CD4-positive, alpha-beta T cell treated with Interleukin-15 for 1 hour (primary cell): ENCODE results near the gene LACRT.
A peak's percentile ranks its signal among the peaks of the same experiment; 100 is the strongest.

Experiments
- DNase-seq: peaks from one replicate; pipeline ENCODE4 v3.0.0-alpha.2; 2020

Gene LACRT

GRCh38 chr12:54631988-54632728, 2.5 kb downstream of the LACRT start:
- DNase-seq = no peak

- no peak for DNase-seq
These were observed 3.1 kb downstream of the LACRT start for GRCh38 chr12:54631551-54631950.

- DNase-seq = no peak
These were observed 4.8 kb downstream of the LACRT start for GRCh38 chr12:54629925-54630324.

- DNase-seq = no peak
These were observed 6.4 kb downstream of the LACRT start for GRCh38 chr12:54628186-54628846.

GRCh38 chr12:54627304-54627703, 7.4 kb downstream of the LACRT start:
- no peak for DNase-seq

GRCh38 chr12:54625598-54625997, 9.1 kb downstream of the LACRT start:
- DNase-seq = no peak

- DNase-seq = no peak
These were observed 10.1 kb downstream of the LACRT start for GRCh38 chr12:54624315-54625279.

GRCh38 chr12:54622463-54623183, 12.1 kb downstream of the LACRT start:
- no peak for DNase-seq

- no peak for DNase-seq
These were observed 17.6 kb downstream of the LACRT start for GRCh38 chr12:54616933-54617680.

GRCh38 chr12:54612225-54612750, 22.4 kb downstream of the LACRT start:
- no peak for DNase-seq

- no peak for DNase-seq
These were observed 23.0 kb downstream of the LACRT start for GRCh38 chr12:54611715-54612149.

GRCh38 chr12:54608769-54609168, 25.9 kb downstream of the LACRT start:
- DNase-seq = no peak

- DNase-seq = no peak
These were observed 26.5 kb downstream of the LACRT start for GRCh38 chr12:54608156-54608555.

GRCh38 chr12:54606556-54606955, 28.1 kb downstream of the LACRT start:
- DNase-seq = no peak

- no peak for DNase-seq
These were observed 29.3 kb downstream of the LACRT start for GRCh38 chr12:54605138-54605970.

GRCh38 chr12:54604436-54604835, 30.3 kb downstream of the LACRT start:
- DNase-seq = no peak

- no peak for DNase-seq
These were observed 30.8 kb downstream of the LACRT start for GRCh38 chr12:54603872-54604271.

GRCh38 chr12:54603173-54603814, 31.4 kb downstream of the LACRT start:
- peak; percentile 65 for DNase-seq

- DNase-seq = no peak
These were observed 32.0 kb downstream of the LACRT start for GRCh38 chr12:54602661-54603060.

- no peak for DNase-seq
These were observed 32.9 kb downstream of the LACRT start for GRCh38 chr12:54601841-54602240.
